Keratinocyte (primary cell): Measurements from ENCODE around the gene AHNAK2. TPM values are rescaled to one million over a fixed set of nuclear protein-coding genes. Genes with fewer than 3 reads are reported as not detected.

Source experiments
- DNase-seq: peaks from one replicate; pipeline ENCODE4 v3.0.0-alpha.2; 2011; ENCODE audit warnings: low read depth, missing footprints, low spot score
- FAIRE-seq: peaks from 2 replicates; lab custom pipeline; 2011; peaks lifted over from hg19 to GRCh38; lab: Jason Lieb, UNC
- H2AFZ ChIP-seq: 2 replicates; pipeline ENCODE4 v1.6.0; 2012; ENCODE audit warnings: low read length, control low read depth, inconsistent platforms; ENCODE audit not compliant: control insufficient read depth
- H3K27ac ChIP-seq: 2 replicates; pipeline ENCODE4 v1.5.1; 2011; ENCODE audit warnings: low read length; ENCODE audit not compliant: control insufficient read depth, insufficient read depth
- H3K27me3 ChIP-seq: 3 replicates; pipeline ENCODE4 v1.6.0; 2011; ENCODE audit warnings: low read length; ENCODE audit not compliant: control insufficient read depth, insufficient read depth; ENCODE audit errors: extremely low read depth
- H3K36me3 ChIP-seq, 2 experiments: 2 replicates in 1 of 2; 3 replicates in 1 of 2; pipeline ENCODE4 v1.5.1; 2011; ENCODE audit warnings: low read length in 2 of 2, mild to moderate bottlenecking in 1 of 2; ENCODE audit not compliant: control insufficient read depth in 2 of 2, insufficient read depth in 2 of 2; ENCODE audit errors: extremely low read depth in 1 of 2
- H3K4me1 ChIP-seq: 3 replicates; pipeline ENCODE4 v1.5.1; 2011; ENCODE audit warnings: low read length; ENCODE audit not compliant: control insufficient read depth, insufficient read depth; ENCODE audit errors: extremely low read depth
- H3K4me2 ChIP-seq: 3 replicates; pipeline ENCODE4 v1.6.0; 2011; ENCODE audit warnings: low read depth, low read length; ENCODE audit not compliant: control insufficient read depth, insufficient read depth; ENCODE audit errors: extremely low read depth
- H3K4me3 ChIP-seq, 3 experiments: fragments of 200-600 bp in 1 of 3; sonication (generic) in 1 of 3; 2 replicates in 2 of 3; 3 replicates in 1 of 3; pipeline ENCODE4 v1.5.1; 2011 to 2016; ENCODE audit warnings: low read length in 3 of 3, mild to moderate bottlenecking in 3 of 3, control low read depth in 2 of 3, inconsistent platforms in 1 of 3, low read depth in 1 of 3, mixed read lengths in 1 of 3, mixed run types in 1 of 3, moderate library complexity in 1 of 3; ENCODE audit not compliant: control insufficient read depth in 2 of 3, insufficient read depth in 2 of 3; ENCODE audit errors: extremely low read depth in 1 of 3
- H3K79me2 ChIP-seq: 2 replicates; pipeline ENCODE4 v1.6.0; 2012; ENCODE audit warnings: low read length; ENCODE audit not compliant: control insufficient read depth, insufficient read depth
- H3K9ac ChIP-seq: 3 replicates; pipeline ENCODE4 v1.6.0; 2011; ENCODE audit warnings: low read length; ENCODE audit not compliant: control insufficient read depth, insufficient read depth; ENCODE audit errors: extremely low read depth
- H3K9me1 ChIP-seq: 3 replicates; pipeline ENCODE4 v1.6.0; 2011; ENCODE audit warnings: low read length; ENCODE audit not compliant: control insufficient read depth, insufficient read depth; ENCODE audit errors: extremely low read depth
- H3K9me3 ChIP-seq: 2 replicates; pipeline ENCODE4 v1.5.1; 2012; ENCODE audit warnings: low read depth, low read length; ENCODE audit not compliant: control insufficient read depth
- H4K20me1 ChIP-seq: 3 replicates; pipeline ENCODE4 v1.6.0; 2011; ENCODE audit warnings: low read length; ENCODE audit not compliant: control insufficient read depth, insufficient read depth; ENCODE audit errors: extremely low read depth
- EZH2 ChIP-seq: IDR thresholded peaks from one replicate; pipeline ENCODE4 v1.6.1; 2012; ENCODE audit warnings: inconsistent platforms, mild to moderate bottlenecking, low read length, moderate library complexity
- dilution Hi-C: fragments of 300-500 bp; cut with MboI; formaldehyde crosslinking; loops from one replicate; pipeline ENCODE4 v1.7.0; 2020; ENCODE audit warnings: low sequenced_read_pairs; ENCODE audit not compliant: extremely low pct_ligation_motif_present
- polyA plus RNA-seq, 5 experiments: library from polyadenylated mRNA; depleted of rRNA in 3 of 5; stranded (reverse) in 3 of 5; stranded (forward) in 1 of 5; unstranded in 1 of 5; fragments of >200 nt; gene quantifications; 1 replicate in 1 of 5; 2 replicates in 3 of 5; 3 replicates in 1 of 5; pipeline versions ENCODE4 v1.2.1 to v1.2.3, GENCODE V29; 2011 to 2012; ENCODE audit warnings: missing spikeins in 2 of 5, low read depth in 1 of 5, low replicate concordance in 1 of 5
- TF ChIP-seq, protein P1 (sequence below), 3 experiments: IDR thresholded peaks in 1 of 3; conservative IDR thresholded peaks in 1 of 3; optimal IDR thresholded peaks in 1 of 3; 2 replicates in 2 of 3; 3 replicates in 1 of 3; pipeline versions ENCODE3 to v1.5.1; 2011; ENCODE audit warnings: low read length in 3 of 3, mild to moderate bottlenecking in 3 of 3, moderate library complexity in 2 of 3, control low read depth in 1 of 3, inconsistent platforms in 1 of 3; ENCODE audit not compliant: insufficient read depth in 2 of 3; ENCODE audit errors: extremely low read depth in 1 of 3

AHNAK2 gene
- polyA plus RNA-seq, 1 donor (not counting 4 experiments of a cell fraction or from before 2014, with no cell fraction given), result 164 TPM

DNA sequence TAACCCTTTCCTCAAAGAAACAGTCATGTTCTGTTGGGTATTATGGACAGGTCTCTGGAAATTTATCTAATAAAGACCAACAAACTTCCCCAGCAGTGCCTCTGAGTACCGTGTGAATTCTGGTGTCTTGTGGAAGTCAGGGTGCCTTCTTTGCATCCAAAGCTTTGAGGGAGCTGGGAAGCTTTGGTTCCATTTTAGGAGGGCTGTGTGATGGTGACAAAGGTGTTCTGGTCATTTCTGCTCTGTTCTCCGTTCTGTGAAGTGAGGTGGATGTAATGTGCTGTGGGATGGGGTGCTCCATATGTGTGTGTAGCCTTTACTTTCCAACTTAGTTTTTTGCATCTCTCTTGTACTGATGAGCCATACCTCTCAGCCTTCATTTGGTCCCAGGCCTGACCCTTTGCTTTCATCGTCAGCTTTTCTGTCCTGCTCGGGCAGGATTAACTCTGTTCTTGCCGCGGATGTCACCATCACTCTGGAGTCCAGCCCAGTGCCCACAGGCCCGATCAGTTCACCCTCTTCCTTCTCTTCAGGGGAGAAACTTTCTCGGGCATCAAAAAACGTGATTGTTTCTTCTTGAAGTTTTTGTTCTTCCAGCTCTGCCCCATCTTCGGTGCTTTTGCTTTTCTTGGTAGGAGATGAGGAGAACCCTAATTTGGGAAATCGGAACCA lies 40.3 kb downstream of the AHNAK2 start:
- Histone ChIP-seq H3K9me1 (peaks cover 2% of the 10 kb centered on the region), H3K4me3 (no peak overlapping the region), H3K36me3 (peaks cover 27 to 33% of the 10 kb centered on the region in 2 experiments), H3K27ac (no peak overlapping the region), H4K20me1 (no peaks in the 10 kb centered on the region), H3K27me3 (peaks cover 6% of the 10 kb centered on the region), H3K79me2 (no peaks in the 10 kb centered on the region), H3K9ac (no peak overlapping the region), H3K4me1 (no peaks in the 10 kb centered on the region), H2AFZ (no peak overlapping the region), H3K4me2 (no peak overlapping the region), H3K9me3 (no peaks in the 10 kb centered on the region)
- DNase-seq (no peak), FAIRE-seq (no peak)
- no peak for TF ChIP-seq EZH2
- TF ChIP-seq, protein P1, sequence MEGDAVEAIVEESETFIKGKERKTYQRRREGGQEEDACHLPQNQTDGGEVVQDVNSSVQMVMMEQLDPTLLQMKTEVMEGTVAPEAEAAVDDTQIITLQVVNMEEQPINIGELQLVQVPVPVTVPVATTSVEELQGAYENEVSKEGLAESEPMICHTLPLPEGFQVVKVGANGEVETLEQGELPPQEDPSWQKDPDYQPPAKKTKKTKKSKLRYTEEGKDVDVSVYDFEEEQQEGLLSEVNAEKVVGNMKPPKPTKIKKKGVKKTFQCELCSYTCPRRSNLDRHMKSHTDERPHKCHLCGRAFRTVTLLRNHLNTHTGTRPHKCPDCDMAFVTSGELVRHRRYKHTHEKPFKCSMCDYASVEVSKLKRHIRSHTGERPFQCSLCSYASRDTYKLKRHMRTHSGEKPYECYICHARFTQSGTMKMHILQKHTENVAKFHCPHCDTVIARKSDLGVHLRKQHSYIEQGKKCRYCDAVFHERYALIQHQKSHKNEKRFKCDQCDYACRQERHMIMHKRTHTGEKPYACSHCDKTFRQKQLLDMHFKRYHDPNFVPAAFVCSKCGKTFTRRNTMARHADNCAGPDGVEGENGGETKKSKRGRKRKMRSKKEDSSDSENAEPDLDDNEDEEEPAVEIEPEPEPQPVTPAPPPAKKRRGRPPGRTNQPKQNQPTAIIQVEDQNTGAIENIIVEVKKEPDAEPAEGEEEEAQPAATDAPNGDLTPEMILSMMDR (optimal IDR thresholded peaks at IDR 0.05 in 1 of 3, IDR thresholded peaks at IDR 0.05 in 1 of 3, conservative IDR thresholded peaks at IDR 0.05 in 1 of 3; ENCODE audit: extremely low read depth in 1 of 3, insufficient read depth in 2 of 3, low read length in 3 of 3), result no peak
- dilution Hi-C loops, result no loop called here

GRCh38 chr14:104937161-104937560 lies 41.0 kb downstream of the AHNAK2 start:
- FAIRE-seq, result no peak
- H3K27ac ChIP-seq, result no peak overlapping the region
- peaks cover 12% of the 10 kb centered on the region for H3K27me3 ChIP-seq
- no peak for TF ChIP-seq EZH2
- TF ChIP-seq, protein P1 (optimal IDR thresholded peaks at IDR 0.05 in 1 of 3, IDR thresholded peaks at IDR 0.05 in 1 of 3, conservative IDR thresholded peaks at IDR 0.05 in 1 of 3; ENCODE audit: extremely low read depth in 1 of 3, insufficient read depth in 2 of 3, low read length in 3 of 3), result no peak
- no peaks in the 10 kb centered on the region for H4K20me1 ChIP-seq
- no peak overlapping the region for H3K4me2 ChIP-seq
- peaks cover 2% of the 10 kb centered on the region for H3K9me1 ChIP-seq
- no peak overlapping the region for H2AFZ ChIP-seq
- no peak for DNase-seq
- no peak overlapping the region for H3K4me3 ChIP-seq
- no peaks in the 10 kb centered on the region for H3K4me1 ChIP-seq
- no peaks in the 10 kb centered on the region for H3K9me3 ChIP-seq
- H3K36me3 ChIP-seq, result peaks cover 25 to 30% of the 10 kb centered on the region in 2 experiments
- dilution Hi-C loops, result no loop called here
- H3K9ac ChIP-seq, result no peak overlapping the region
- H3K79me2 ChIP-seq, result no peaks in the 10 kb centered on the region
